Measurements from ENCODE around the gene SPG11. TPM values are rescaled to one million over a fixed set of nuclear protein-coding genes. Genes with fewer than 3 reads are reported as not detected.

SPG11 gene
- polyA plus RNA-seq, 3 donors: 65.0 to 89.3 (median 77.2) TPM

Other genes starting within 250 kb of the SPG11 start
- 10 to 100 TPM; 56.7 to 70.1 (median 58.7) TPM for gene CTDSPL2, start 236.0 kb downstream of the SPG11 start, polyA plus RNA-seq (ENCODE audit: insufficient read length in 3 of 3)
- gene EIF3J, start 126.5 kb downstream of the SPG11 start, polyA plus RNA-seq (ENCODE audit: insufficient read length in 3 of 3): 100 to 1,000 TPM in 2 of 3 donors, 10 to 100 TPM in 1; 97.8 to 135 (median 114) TPM
- gene PATL2, start 47.7 kb upstream of the SPG11 start, polyA plus RNA-seq (ENCODE audit: insufficient read length in 3 of 3): 1 to 10 TPM in 1 of 3 donors, under 1 TPM in 2; 0.64 to 2.2 (median 0.65) TPM
- gene B2M, start 47.9 kb upstream of the SPG11 start, polyA plus RNA-seq (ENCODE audit: insufficient read length in 3 of 3): 100 to 1,000 TPM; 770 to 879 (median 791) TPM
- 10 to 100 TPM; 17.3 to 27.9 (median 22.5) TPM for gene TRIM69, start 72.9 kb upstream of the SPG11 start, polyA plus RNA-seq (ENCODE audit: insufficient read length in 3 of 3)

Measured in renal cortex interstitium (tissue), 3 donors.